UCSD-AML1 (cell line): Measurements from ENCODE around the gene MLH1.
A peak's percentile ranks its signal among the peaks of the same experiment; 100 is the strongest.
"Not testable (repeated sequence)": the region's sequence is repeated elsewhere in the genome, so short reads cannot be mapped to it uniquely, and the experiment has no call there.

Experiments used
- DNase-seq: peaks from one replicate; lab custom pipeline; 2025; ENCODE audit not compliant: unreplicated experiment; lab: John Stamatoyannopoulos, UW

MLH1 gene

DNA sequence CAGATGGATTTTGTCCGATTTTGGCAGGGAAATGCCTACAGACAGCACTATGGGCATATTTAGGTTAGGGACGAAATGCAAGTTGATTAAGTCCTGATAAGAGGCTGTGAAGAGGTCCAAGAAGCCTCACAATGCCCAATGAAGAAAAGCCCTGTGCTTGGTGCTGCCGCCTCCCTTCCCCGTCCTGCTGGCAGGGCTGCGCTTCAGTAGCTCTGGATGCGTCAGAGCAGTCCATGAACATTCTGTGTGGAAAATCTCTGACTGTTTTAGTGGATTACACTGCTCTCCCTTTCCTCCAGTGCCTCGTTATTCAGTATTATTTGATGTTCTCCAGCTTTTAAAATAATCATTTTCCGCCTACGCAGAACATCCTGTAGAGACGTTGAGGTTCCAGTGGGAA is 39.6 kb downstream of the MLH1 start:
- DNase-seq: no peak

DNA sequence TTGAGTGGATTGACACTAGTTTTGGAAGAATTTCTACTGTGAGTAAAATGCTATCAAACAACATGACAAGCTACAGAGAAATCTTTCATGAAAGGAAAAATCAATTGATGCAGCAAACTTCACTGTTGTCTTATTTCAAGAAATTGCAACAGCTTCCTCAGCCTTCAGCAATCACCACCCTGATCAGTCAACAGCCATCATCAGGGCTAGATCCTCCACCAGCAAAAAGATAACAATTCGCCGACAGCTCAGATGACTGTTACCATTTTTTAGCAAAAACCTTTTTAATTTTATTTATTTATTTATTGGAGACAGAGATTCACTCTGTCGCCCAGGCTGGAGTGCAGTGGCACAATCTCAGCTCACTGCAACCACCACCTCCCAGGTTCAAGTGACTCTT is 44.0 kb downstream of the MLH1 start:
- no peak for DNase-seq

DNA sequence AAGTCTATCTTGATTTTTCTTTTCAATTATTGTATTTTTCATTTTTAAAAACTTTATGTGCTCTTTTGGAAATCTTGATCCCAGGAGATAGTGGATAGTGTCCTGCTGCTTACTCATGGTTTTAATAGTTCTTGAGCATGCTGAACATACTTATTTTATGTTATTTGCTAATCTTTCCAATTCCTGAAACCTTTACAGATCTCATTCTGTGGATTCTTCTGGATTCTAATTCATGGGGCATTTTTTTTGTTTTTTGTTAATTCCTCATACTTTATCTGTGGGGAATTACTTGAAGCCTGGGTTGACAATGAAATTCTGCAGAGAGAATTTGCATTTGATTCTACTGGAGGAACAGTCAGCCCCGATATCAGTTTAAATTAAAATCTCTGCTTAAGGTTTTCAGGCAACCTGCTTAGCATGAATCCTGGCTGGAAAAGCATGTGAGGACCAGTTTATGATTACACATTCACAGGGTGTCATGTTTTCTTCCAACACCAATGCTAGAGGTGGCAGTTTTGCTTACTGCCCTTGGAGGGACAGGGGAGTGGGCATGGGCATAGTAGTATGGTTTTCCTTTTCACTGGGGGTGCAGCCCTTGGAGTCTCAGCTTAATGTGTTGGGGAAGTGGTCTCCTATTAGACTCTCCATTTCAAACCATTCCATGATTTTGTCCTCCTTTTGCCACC is 46.0 kb downstream of the MLH1 start:
- DNase-seq: no peak

DNA sequence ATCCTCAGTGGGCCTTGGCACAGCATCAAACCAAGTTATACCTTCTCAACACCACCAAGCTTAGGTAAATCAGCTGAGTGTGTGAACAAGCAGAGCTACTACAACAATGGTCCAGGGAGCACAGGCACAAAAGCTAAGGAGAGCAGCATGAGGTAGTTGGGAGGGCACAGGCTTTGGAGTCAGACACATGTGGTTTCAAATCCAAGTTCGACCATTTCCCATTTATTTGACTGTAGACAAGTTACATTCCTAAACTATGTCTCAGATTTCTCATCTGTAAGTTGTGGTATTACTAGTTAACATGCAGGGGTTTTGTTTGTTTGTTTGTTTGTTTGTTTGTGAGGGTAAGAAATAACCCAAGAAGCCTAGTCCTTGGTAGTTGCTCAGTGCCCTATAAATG is 46.9 kb downstream of the MLH1 start:
- no peak for DNase-seq

DNA sequence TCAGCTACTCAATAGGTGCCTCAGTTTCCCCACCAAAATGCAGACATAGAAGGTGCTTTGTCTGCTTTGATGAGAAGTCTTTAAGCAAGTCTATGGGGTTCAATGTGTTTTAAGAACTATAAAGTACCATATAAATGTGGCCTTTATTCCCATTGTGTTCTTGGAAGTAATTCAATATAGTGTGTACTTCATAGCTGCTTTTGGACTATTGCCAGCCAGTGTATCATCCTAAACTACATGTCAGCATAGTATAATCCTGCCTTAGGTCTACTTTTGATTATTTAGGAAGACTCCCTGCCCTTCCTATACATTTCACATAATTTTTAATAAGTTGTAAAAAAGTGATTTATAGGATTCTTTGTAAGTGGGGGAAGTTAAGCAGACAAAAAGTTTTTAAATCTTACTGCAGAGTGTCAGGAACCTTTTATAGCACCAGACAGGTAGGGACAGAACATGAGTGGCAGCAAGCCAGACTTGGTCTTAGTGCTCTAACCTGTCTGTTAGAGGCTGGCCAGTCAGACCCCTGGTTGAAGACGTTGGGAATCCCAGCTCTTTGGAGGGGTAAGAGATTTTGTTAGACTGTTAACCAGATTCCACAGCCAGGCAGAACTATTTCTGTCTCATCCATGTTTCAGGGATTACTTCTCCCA is 48.4 kb downstream of the MLH1 start:
- no peak for DNase-seq

DNA sequence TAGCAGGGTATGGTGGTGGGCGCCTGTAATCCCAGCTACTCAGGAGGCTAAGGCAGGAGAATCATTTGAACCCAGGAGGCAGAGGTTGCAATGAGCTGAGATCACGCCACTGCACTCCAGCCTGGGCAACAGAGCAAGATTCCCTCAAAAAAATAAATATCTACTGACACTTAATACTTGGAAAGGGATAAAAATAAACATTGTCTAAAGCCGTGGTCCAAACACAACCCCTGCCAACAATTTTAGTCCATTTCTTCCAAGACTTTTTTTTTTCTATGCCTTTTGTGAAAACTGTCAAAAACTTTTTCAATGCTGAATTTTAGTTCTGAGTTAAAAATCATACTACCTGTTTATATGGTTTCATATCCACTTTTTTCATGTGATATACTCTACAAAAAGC is 49.4 kb downstream of the MLH1 start:
- not testable (repeated sequence) for DNase-seq

DNA sequence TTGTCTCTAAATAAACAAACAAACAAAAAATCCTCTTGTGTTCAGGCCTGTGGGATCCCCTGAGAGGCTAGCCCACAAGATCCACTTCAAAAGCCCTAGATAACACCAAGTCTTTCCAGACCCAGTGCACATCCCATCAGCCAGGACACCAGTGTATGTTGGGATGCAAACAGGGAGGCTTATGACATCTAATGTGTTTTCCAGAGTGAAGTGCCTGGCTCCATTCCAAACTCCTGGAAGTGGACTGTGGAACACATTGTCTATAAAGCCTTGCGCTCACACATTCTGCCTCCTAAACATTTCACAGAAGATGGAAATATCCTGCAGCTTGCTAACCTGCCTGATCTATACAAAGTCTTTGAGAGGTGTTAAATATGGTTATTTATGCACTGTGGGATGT is 57.0 kb downstream of the MLH1 start:
- DNase-seq: no peak

DNA sequence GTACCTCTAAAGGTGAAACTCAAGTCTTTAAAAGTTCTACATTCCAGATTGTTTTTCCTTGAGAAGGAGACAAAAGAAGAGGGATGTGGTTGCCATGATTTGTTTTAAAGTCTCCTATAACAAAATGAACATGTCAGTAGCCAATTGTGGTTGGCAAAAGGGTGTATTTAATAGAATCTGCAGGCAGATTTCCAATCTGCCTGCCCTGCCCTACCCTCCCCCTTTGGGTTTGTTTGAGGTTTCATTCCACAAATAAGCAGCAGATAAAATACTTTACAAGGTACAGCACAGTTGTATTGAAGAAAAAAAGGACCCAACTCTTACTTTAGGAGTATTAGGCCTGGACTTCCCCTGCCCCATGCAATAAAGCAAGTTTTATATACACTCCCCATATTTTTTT is 59.5 kb downstream of the MLH1 start:
- no peak for DNase-seq

DNA sequence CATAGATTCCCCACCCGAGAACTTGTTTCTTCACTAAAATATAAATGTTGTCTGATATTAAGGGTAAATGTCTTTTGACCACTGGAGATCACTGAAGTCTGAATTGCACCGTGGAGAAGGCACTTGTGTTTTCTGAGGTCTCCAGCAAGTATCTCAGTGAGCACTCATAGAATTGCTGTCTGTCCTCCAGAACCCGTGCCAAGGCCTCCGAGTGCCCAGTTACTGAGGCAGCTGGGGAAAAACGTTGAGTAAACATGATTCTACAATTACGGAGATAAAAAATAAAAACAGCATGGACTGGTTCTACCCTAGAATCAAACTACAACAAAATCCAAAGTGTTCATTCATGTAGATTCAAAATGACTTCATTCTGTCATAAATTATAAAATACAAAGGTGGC is 60.0 kb downstream of the MLH1 start:
- DNase-seq: no peak

DNA sequence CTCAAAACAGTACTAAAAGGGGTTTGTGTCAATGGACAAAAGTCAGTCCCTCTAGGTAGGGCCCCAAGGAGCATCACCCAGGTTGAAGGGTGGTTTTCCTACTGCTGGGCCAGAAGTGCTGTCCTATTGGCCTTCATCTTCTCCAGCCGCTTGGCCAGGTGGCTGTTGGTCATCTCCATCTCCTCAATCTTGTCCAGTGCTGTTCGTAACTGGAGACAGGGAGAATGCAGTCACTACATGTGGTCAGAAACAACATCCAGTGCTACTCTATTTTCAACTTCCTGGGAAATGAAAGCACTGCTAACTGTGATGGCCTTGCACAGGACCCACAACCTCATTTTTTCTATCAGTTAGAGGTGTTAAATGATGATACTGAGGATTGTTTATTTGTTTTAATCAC is 60.4 kb downstream of the MLH1 start:
- no peak for DNase-seq

DNA sequence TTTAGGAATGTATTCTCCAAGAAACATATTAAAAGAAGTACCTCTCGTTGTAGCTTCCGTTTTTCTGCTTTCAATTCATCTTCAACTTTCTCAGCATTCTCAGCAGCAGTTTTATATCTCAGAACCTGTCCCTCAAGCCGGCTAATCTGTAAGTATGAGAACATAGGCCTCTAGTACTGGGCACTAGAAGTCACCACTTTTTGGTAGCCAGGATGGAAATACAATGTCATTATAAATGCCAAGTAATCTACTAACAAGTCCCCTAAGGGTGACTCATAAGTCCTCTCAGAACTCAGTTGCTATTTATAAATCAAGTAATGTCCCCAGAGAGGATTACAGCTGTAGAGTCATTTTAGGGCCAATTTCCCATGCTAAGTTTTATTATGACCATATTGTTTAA is 61.1 kb downstream of the MLH1 start:
- DNase-seq: no peak

DNA sequence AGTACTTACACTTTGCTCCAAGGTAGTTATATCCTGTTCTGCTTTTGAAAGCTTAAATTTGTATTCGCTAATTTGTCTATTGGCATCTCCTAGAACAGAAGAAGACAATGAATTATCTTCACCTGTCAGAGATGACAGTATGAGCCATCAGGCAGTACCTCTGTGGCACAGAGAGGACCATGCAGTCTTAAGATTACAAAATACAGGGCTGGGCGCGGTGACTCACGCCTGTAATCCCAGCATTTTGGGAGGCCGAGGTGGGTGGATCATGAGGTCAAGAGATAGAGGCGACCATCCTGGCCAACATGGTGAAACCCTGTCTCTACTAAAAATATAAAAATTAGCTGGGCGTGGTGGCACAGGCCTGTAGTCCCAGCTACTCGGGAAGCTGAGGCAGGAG is 61.8 kb downstream of the MLH1 start:
- not testable (repeated sequence) for DNase-seq

DNA sequence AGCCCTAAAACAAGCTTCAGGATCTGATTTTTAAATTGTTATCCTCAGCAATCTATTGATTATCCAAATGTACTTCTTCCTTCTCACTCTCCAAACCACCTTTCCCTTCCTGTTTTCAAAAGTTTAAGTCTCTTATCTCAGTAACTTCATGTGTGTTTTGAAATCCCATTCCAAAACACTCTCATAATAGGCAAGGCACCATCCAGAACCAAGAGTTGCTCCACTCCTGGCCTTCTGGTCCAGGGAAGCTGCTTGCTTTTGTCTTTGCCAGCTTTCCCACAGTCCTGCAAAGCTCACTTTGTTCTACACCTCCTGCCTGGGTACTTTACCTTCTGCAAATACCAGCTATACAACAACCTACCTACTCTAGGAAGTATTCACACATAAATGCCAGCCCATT is 63.5 kb downstream of the MLH1 start:
- no peak for DNase-seq

DNA sequence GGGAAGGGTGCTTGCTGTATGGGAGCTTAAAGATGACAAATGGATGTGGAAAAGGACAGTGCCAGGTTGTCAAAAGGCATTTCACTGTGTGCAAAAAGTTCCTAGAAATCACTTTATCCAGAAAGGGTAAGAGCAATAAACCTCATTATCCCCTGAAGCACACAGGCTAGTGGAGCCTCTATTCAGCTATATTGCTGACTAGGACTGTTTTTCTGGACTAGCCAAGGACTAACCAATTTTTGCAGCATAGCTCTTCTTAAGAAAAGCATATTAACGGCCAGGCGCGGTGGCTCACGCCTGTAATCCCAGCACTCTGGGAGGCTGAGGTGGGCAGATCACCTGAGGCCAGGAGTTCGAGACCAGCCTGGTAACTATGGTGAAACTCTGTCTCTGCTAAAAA is 64.8 kb downstream of the MLH1 start:
- DNase-seq: no peak

DNA sequence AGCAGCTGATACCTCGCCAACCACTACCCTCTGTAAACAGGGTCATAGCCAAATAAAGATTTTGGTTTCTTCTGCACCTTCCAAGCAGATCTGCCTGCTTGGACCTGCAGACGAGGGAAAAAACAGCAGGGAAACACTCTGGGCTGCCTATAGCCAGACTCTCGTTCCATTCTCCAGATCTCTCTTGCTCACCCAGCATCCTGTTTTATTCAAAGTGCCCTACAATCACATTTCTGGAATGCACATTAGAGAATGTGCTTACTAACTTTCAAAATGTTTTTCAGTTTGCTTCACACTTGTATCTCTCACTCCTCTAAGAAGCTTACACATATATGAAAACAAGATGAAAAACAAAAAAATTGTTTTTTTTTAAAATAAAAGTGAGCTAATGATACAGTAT is 71.4 kb downstream of the MLH1 start:
- no peak for DNase-seq

DNA sequence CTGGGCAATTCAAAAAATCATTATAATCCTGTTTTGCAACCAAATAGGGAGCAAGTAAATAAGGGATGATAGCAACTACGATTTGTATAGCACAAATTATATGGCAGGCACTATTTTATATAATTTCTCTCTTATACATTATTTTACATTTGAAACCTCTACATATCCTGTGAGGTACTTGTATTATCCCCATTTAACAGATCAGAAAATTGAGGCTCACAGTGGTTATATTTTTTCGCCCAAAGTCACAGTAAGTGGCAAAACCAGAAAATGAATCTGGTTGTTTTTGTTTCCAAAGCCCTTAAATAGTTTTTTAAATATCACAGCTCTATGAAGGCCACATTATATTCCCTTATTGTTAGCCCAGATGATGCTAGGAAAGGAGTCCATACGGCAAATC is 74.3 kb downstream of the MLH1 start:
- DNase-seq: no peak

DNA sequence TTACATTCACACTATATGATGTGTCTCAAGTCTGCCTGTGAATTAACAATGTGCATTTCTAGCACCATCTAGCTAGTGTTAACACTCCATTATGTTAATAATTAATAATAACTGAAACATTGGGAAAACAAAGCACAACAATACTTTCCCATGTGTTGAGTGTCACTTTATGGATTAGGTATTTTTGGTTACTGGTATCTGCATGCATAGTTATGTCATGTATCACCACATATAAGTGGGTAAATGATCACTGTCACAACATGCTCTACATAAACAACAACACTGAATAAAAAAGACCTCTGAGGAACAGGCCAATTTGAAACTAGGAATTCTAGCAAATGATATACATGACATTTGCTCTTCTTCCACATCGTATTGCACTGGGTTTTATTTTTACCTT is 74.7 kb downstream of the MLH1 start:
- DNase-seq: no peak

DNA sequence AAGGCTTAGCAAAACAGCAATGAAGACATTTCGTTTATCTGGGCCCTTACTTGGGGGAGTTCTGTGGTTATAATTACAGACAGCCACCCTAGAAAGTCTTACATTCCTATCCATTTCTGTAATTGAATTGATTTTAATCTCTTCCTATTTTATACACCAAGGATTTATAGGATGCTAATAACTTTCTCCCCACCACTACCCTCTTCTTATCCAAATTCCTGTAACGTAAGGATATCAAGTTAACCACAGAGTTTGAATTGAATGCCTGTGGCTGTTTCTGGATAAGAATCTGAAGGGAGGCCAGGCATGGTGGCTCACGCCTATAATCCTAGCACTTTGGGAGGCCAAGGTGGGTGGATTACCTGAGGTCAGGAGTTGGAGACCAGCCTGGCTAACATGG is 78.6 kb downstream of the MLH1 start:
- DNase-seq: no peak

DNA sequence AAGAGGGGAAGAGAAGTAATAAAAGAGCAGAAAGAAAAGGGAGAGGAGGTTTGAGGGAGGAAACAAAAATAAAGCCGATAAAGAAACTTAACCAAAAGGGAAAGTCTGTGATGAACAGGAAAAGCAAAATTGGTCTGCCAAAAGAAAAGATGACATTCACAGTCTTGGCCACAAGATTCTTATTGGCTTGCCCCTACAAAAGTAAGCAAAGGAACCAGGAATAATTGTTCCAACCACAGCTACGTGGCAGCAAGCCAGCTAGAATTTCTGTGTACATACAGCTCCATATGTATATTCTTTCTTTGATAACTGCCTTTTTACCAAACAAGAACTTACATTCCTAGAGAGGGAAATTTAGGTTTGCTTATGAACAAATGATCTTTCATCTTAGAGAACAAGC is 79.6 kb downstream of the MLH1 start:
- peak; percentile 78 for DNase-seq

DNA sequence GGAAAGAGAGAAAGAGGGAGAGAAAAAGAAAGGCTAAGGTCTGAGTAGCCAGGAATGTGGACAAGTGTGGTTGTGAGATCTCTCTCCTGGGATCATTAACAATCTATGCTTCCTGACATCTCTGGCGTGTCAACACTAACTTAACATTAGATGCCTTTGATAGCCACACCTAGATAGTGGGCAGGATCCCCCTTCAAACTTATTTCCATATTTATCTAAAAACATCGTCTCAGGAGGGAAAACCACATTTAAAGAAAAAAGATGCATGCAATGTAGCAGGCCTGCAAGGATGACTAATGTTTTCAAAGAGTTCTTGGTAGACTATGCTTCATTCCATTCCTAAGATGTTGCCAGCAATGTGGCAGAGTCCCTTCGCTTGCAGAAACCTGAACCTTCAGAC is 80.9 kb downstream of the MLH1 start:
- no peak for DNase-seq

DNA sequence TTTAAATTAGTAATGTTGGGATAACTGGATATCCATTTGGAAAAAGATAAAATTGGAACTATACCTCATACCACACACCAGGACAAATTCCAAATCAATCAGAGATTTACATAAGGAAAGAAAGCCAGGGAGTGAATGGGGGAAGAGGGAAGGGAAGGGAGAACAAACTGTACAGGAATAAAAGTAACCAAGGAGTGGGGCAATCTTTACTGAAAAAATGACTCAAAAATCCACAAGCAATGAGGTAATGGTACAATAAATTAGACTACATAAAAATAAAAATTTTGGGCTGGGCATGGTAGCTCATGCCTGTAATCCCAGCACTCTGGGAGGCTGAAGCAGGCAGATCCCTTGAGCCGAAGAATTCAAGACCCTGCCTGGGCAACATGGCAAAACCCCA is 82.6 kb downstream of the MLH1 start:
- DNase-seq: no peak

DNA sequence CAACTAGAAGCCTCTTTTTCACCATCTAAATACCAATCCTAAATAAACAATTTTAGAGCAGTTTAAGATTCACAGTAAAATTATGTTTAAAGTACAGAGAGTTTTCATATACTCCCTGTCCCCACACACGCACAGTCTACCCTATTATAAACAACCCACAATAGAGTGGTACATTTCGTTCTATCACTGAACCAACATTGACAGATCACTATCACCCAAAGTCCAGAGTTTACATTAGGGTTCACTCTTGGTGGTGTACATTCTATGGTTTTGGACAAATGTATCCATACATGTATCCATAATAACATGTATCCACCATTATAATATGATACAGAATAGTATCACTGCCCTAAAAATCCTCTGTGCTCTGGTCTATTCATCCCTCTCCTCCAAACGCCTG is 89.0 kb downstream of the MLH1 start:
- no peak for DNase-seq

DNA sequence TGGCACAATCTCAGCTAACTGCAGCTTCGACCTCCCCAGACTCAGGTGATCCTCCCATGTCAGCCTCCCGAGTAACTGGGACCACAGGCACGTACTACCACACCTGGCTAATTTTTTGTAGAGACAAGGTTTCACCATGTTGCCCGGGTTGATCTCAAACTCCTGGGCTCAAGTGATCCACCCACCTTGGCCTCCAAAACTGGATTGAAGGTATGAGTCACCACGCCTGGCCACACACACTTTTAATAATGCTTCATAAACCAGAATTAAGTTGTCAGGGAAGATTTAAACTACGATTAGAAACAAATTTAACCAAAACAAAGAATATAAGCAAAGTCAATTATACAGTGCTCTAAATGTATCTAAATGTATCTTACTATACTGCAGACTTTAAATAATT is 93.6 kb downstream of the MLH1 start:
- no peak for DNase-seq
